ENCODE data around the gene CDH4. TPM values are rescaled to one million over a fixed set of nuclear protein-coding genes. Genes with fewer than 3 reads are reported as not detected.

Gene CDH4
- total and polyA plus RNA-seq, 9 of the 15 experiments (the other 6 are each of a cell fraction or from before 2014, with no cell fraction given): 0.04 TPM; not detected in 8

DNA sequence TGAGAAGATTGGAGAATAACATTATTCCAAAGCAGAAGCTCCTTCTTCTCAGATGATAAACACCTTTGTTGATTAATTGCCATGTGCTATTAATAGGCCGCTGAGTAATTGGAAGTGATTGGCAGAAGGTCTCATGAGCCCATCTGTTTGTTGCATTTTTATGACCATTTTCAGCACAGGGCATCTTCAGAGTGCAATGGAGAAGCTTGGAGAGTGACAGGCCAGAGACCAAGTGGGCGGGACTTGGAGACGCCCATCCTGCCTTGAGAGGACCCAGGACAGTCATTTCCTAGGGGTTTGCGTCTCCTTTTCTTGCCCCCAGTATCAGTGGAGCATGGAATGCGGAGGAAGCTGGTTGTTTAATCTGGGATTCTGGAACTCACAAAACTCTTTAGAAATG, 89.5 kb downstream of the CDH4 start (continued):
- TF ChIP-seq, protein P1, sequence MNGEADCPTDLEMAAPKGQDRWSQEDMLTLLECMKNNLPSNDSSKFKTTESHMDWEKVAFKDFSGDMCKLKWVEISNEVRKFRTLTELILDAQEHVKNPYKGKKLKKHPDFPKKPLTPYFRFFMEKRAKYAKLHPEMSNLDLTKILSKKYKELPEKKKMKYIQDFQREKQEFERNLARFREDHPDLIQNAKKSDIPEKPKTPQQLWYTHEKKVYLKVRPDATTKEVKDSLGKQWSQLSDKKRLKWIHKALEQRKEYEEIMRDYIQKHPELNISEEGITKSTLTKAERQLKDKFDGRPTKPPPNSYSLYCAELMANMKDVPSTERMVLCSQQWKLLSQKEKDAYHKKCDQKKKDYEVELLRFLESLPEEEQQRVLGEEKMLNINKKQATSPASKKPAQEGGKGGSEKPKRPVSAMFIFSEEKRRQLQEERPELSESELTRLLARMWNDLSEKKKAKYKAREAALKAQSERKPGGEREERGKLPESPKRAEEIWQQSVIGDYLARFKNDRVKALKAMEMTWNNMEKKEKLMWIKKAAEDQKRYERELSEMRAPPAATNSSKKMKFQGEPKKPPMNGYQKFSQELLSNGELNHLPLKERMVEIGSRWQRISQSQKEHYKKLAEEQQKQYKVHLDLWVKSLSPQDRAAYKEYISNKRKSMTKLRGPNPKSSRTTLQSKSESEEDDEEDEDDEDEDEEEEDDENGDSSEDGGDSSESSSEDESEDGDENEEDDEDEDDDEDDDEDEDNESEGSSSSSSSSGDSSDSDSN (IDR thresholded peaks at IDR 0.05; ENCODE audit: borderline replicate concordance in 1 of 2, low read depth in 2 of 2, low read length in 2 of 2): no peak

DNA sequence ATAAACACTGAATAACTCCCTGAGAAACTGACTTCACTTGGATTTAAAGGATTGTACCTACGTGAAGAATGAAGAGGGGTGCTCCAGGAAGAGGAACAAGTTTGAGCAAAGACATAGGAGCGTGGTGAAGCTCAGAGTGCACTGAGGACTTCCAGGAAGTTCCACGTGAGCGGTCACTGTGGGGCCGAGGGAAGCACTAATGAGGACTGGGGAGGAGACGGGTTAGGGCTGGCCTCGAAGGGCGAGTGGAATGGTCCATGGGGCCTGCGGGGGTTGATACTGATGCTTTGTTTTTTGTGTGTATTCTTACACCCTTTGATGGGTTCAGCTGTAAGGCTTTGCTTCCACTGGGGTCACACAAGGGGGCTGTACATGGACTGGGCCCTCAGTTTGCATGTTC, 91.9 kb downstream of the CDH4 start:
- Histone ChIP-seq H3K9ac (ENCODE audit: insufficient read depth in 1 of 2, low read depth in 2 of 2, low read length in 2 of 2) (no peak overlapping the region), H4K20me1 (replicated peaks; ENCODE audit: control insufficient read depth, insufficient read depth, low read length) (peaks cover 4% of the 10 kb centered on the region; the same call in 1 of the 2 replicates), H3K27ac (ENCODE audit: extremely low read depth, low read depth, low read length) (no peak overlapping the region), H3K4me3 (no peak overlapping the region), H2AFZ (ENCODE audit: low read depth, low read length) (no peak overlapping the region), H3K27me3 (ENCODE audit: control insufficient read depth in 2 of 2, insufficient read depth in 2 of 2, low read length in 2 of 2) (peaks cover 14 to 32% of the 10 kb centered on the region in 2 experiments; a peak in 4 of 5 replicates), H3K9me1 (ENCODE audit: control insufficient read depth, insufficient read depth, low read length) (no peaks in the 10 kb centered on the region), H3K36me3 (ENCODE audit: control insufficient read depth, insufficient read depth, low read length) (no peaks in the 10 kb centered on the region), H3K9me3 (replicated peaks; ENCODE audit: control insufficient read depth, insufficient read depth, low read depth, low read length) (no peaks in the 10 kb centered on the region), H3K79me2 (ENCODE audit: control insufficient read depth, insufficient read depth, low read length) (no peaks in the 10 kb centered on the region), H3K4me2 (ENCODE audit: insufficient read depth, low read length) (no peak overlapping the region), H3K4me1 (replicated peaks in 1 of 2; ENCODE audit: control insufficient read depth in 2 of 2, insufficient read depth in 2 of 2, low read length in 2 of 2) (no peaks in the 10 kb centered on the region)
- in situ Hi-C loops (cut with MboI): no loop called here
- ChIA-PET POLR2A (interaction anchor here (0.6 kb wide), 1 partner anchor 43 kb away, joined by 3 read pairs; no protein-coding TSS in a partner anchor), CTCF (ENCODE audit: low intra/inter-chr PET ratio) (no interaction called here)
- DNase-seq (ENCODE audit: extremely low read depth in 1 of 4, low spot score in 3 of 4) (no peak), ATAC-seq (no peak), FAIRE-seq (no peak)
- no TSS peak for BruUV-seq (replicated peaks)
- intact Hi-C loops (cut with micrococcal nuclease): no loop called here
- WGBS (ENCODE audit: insufficient coverage, low coverage, missing lambda C conversion rate): under 1% methylated on average over 9 of the region's 9 CpGs
- TF ChIP-seq ZBED1 (IDR thresholded peaks at IDR 0.05) (no peak), MXI1 (IDR thresholded peaks at IDR 0.05; ENCODE audit: low read depth, low read length) (no peak), PTBP1 (IDR thresholded peaks at IDR 0.05; ENCODE audit: low read depth, low read length) (no peak), HNRNPK (IDR thresholded peaks at IDR 0.05; ENCODE audit: low read depth, low read length, poor library complexity, severe bottlenecking) (no peak), TARDBP (IDR thresholded peaks at IDR 0.05) (no peak)
- TF ChIP-seq, protein P2, sequence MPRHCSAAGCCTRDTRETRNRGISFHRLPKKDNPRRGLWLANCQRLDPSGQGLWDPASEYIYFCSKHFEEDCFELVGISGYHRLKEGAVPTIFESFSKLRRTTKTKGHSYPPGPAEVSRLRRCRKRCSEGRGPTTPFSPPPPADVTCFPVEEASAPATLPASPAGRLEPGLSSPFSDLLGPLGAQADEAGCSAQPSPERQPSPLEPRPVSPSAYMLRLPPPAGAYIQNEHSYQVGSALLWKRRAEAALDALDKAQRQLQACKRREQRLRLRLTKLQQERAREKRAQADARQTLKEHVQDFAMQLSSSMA (CRISPR knock-in tag; IDR thresholded peaks at IDR 0.05): no peak
- TF ChIP-seq, protein P3, sequence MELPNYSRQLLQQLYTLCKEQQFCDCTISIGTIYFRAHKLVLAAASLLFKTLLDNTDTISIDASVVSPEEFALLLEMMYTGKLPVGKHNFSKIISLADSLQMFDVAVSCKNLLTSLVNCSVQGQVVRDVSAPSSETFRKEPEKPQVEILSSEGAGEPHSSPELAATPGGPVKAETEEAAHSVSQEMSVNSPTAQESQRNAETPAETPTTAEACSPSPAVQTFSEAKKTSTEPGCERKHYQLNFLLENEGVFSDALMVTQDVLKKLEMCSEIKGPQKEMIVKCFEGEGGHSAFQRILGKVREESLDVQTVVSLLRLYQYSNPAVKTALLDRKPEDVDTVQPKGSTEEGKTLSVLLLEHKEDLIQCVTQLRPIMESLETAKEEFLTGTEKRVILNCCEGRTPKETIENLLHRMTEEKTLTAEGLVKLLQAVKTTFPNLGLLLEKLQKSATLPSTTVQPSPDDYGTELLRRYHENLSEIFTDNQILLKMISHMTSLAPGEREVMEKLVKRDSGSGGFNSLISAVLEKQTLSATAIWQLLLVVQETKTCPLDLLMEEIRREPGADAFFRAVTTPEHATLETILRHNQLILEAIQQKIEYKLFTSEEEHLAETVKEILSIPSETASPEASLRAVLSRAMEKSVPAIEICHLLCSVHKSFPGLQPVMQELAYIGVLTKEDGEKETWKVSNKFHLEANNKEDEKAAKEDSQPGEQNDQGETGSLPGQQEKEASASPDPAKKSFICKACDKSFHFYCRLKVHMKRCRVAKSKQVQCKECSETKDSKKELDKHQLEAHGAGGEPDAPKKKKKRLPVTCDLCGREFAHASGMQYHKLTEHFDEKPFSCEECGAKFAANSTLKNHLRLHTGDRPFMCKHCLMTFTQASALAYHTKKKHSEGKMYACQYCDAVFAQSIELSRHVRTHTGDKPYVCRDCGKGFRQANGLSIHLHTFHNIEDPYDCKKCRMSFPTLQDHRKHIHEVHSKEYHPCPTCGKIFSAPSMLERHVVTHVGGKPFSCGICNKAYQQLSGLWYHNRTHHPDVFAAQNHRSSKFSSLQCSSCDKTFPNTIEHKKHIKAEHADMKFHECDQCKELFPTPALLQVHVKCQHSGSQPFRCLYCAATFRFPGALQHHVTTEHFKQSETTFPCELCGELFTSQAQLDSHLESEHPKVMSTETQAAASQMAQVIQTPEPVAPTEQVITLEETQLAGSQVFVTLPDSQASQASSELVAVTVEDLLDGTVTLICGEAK (IDR thresholded peaks at IDR 0.05): no peak
- TF ChIP-seq, protein P3 (CRISPR knock-in tag; IDR thresholded peaks at IDR 0.05): no peak
